Measurements from ENCODE around the gene FOLR3.
A peak's percentile ranks its signal among the peaks of the same experiment; 100 is the strongest.
"Not testable (repeated sequence)": the region's sequence is repeated elsewhere in the genome, so short reads cannot be mapped to it uniquely, and the experiment has no call there.

FOLR3 gene

GRCh38 chr11:72135473-72135872 is at the start of gene FOLR3:
Gene FOLR3, plus strand, starts transcription at chr11:72135725. Its CDS starts 228 bp downstream, at chr11:72135953.
- CTCF ChIA-PET: interaction anchor here (1.6 kb wide), 1 partner anchor 12 kb away, joined by 3 read pairs; no protein-coding TSS in a partner anchor
- H3K4me3 ChIP-seq (ENCODE audit: low read depth, low read length); DNase-seq (ENCODE audit: low read depth, low spot score); POLR2A ChIA-PET: not testable (repeated sequence)

- ChIA-PET CTCF (interaction anchor here (1.5 to 6.2 kb wide), 3 partner anchors 10 to 65 kb away, joined by 3 to 71 read pairs (median 20); no protein-coding TSS in a partner anchor), POLR2A (interaction anchor here (0.6 kb wide), 1 partner anchor 11 kb away, joined by 3 read pairs; no protein-coding TSS in a partner anchor)
- DNase-seq (ENCODE audit: low read depth, low spot score): no peak
- H3K4me3 ChIP-seq (ENCODE audit: low read depth, low read length): no peak overlapping the region
- TF ChIP-seq, protein P1, sequence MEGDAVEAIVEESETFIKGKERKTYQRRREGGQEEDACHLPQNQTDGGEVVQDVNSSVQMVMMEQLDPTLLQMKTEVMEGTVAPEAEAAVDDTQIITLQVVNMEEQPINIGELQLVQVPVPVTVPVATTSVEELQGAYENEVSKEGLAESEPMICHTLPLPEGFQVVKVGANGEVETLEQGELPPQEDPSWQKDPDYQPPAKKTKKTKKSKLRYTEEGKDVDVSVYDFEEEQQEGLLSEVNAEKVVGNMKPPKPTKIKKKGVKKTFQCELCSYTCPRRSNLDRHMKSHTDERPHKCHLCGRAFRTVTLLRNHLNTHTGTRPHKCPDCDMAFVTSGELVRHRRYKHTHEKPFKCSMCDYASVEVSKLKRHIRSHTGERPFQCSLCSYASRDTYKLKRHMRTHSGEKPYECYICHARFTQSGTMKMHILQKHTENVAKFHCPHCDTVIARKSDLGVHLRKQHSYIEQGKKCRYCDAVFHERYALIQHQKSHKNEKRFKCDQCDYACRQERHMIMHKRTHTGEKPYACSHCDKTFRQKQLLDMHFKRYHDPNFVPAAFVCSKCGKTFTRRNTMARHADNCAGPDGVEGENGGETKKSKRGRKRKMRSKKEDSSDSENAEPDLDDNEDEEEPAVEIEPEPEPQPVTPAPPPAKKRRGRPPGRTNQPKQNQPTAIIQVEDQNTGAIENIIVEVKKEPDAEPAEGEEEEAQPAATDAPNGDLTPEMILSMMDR (IDR thresholded peaks at IDR 0.05; ENCODE audit: insufficient read depth, low read length, missing control alignments): no peak
These were observed 47.3 kb upstream of the FOLR3 start for GRCh38 chr11:72088076-72088808.

- ChIA-PET POLR2A (interaction anchor here (0.6 to 1.8 kb wide), 5 partner anchors 9 to 69 kb away, joined by 3 to 5 read pairs (median 4); partner anchors contain the start of gene LAMTOR1), CTCF (interaction anchor here (0.5 to 14.0 kb wide), 30 partner anchors 9 to 339 kb away, joined by 3 to 540 read pairs (median 6); partner anchors contain the start of genes LAMTOR1 and TOMT)
- H3K4me3 ChIP-seq (ENCODE audit: low read depth, low read length): no peak overlapping the region
- TF ChIP-seq, protein P1 (IDR thresholded peaks at IDR 0.05; ENCODE audit: insufficient read depth, low read length, missing control alignments): peak; percentile 91
- DNase-seq (ENCODE audit: low read depth, low spot score): no peak
These were observed 44.2 kb upstream of the FOLR3 start for GRCh38 chr11:72091292-72091691.

GRCh38 chr11:72098741-72099140 is 36.8 kb upstream of the FOLR3 start:
- no peak for DNase-seq (ENCODE audit: low read depth, low spot score)
- H3K4me3 ChIP-seq (ENCODE audit: low read depth, low read length): no peak overlapping the region
- TF ChIP-seq, protein P1 (IDR thresholded peaks at IDR 0.05; ENCODE audit: insufficient read depth, low read length, missing control alignments): no peak
- POLR2A ChIA-PET: interaction anchor here (0.7 kb wide), 1 partner anchor 17 kb away, joined by 3 read pairs; no protein-coding TSS in a partner anchor
- CTCF ChIA-PET: interaction anchor here (0.9 to 14.0 kb wide), 9 partner anchors 7 to 333 kb away, joined by 3 to 540 read pairs (median 6); partner anchors contain the start of gene ANAPC15

GRCh38 chr11:72100009-72100408 is 35.5 kb upstream of the FOLR3 start:
- TF ChIP-seq, protein P1 (IDR thresholded peaks at IDR 0.05; ENCODE audit: insufficient read depth, low read length, missing control alignments): no peak
- ChIA-PET CTCF (interaction anchor here (0.6 to 14.0 kb wide), 9 partner anchors 9 to 332 kb away, joined by 3 to 540 read pairs (median 6); no protein-coding TSS in a partner anchor), POLR2A (interaction anchor here (0.9 kb wide), 1 partner anchor 12 kb away, joined by 3 read pairs; no protein-coding TSS in a partner anchor)
- no peak overlapping the region for H3K4me3 ChIP-seq (ENCODE audit: low read depth, low read length)
- DNase-seq (ENCODE audit: low read depth, low spot score): no peak

GRCh38 chr11:72100462-72100861 is 35.1 kb upstream of the FOLR3 start:
- no peak overlapping the region for H3K4me3 ChIP-seq (ENCODE audit: low read depth, low read length)
- ChIA-PET POLR2A (interaction anchor here (1.3 kb wide), 1 partner anchor 11 kb away, joined by 4 read pairs; no protein-coding TSS in a partner anchor), CTCF (interaction anchor here (0.6 to 14.0 kb wide), 14 partner anchors 9 to 331 kb away, joined by 3 to 540 read pairs (median 8); no protein-coding TSS in a partner anchor)
- DNase-seq (ENCODE audit: low read depth, low spot score): no peak
- TF ChIP-seq, protein P1 (IDR thresholded peaks at IDR 0.05; ENCODE audit: insufficient read depth, low read length, missing control alignments): no peak

All from AG04449 (cell line).